Activated B cell treated with CpG ODN at 0.5 μM for 24 hours (primary cell): ENCODE results near the gene GLB1L3. TPM values are rescaled to one million over a fixed set of nuclear protein-coding genes. Genes with fewer than 3 reads are reported as not detected.

Experiments
- ATAC-seq: fragments of 200-7000 bp; cut with Tn5 transposase; one replicate; pipeline ENCODE4 v1.10.0; 2021; ENCODE audit warnings: low read depth, mild to moderate bottlenecking, moderate library complexity
- CTCF ChIA-PET: fragments of 350-600 bp; sonication (Branson Sonifier 250); formaldehyde crosslinking; loops from one replicate; lab custom pipeline; 2021; ENCODE audit warnings: antibody characterized with exemption; lab: Charles Lee
- POLR2A ChIA-PET: fragments of 350-600 bp; sonication (Branson Sonifier 250); formaldehyde crosslinking; loops from one replicate; lab custom pipeline; 2021; ENCODE audit warnings: antibody characterized with exemption; lab: Charles Lee
- DNase-seq: peaks from one replicate; pipeline ENCODE4 v3.0.0; 2022
- H3K27ac Mint-ChIP-seq: one replicate; pipeline ENCODE4 v1.8.0; 2020; ENCODE audit warnings: mixed read lengths
- H3K27me3 Mint-ChIP-seq: one replicate; pipeline ENCODE4 v1.8.0; 2021; ENCODE audit warnings: mixed read lengths
- H3K36me3 Mint-ChIP-seq: one replicate; pipeline ENCODE4 v1.8.0; 2021; ENCODE audit warnings: low read depth, mixed read lengths
- H3K4me1 Mint-ChIP-seq: one replicate; pipeline ENCODE4 v1.8.0; 2021; ENCODE audit warnings: mixed read lengths
- H3K4me3 Mint-ChIP-seq: one replicate; pipeline ENCODE4 v1.8.0; 2020; ENCODE audit warnings: mild to moderate bottlenecking, mixed read lengths
- H3K9me3 Mint-ChIP-seq: one replicate; pipeline ENCODE4 v1.8.0; 2020; ENCODE audit warnings: mixed read lengths
- intact Hi-C: fragments of 100-400 bp; cut with micrococcal nuclease; formaldehyde crosslinking; loops from one replicate; pipeline ENCODE4 v1.15.1; 2024
- total RNA-seq: library from RNA; stranded (reverse); gene quantifications from 2 replicates; pipeline ENCODE4 v1.2.3, GENCODE V29; 2022
- TF ChIP-seq, protein P1 (sequence below): fragments of 200-600 bp; IDR thresholded peaks from one replicate; pipeline ENCODE4 v1.8.0; 2022; ENCODE audit warnings: antibody characterized with exemption, mild to moderate bottlenecking

The GLB1L3 gene
- total RNA-seq, 1 donor from 2014 or later, result not detected

DNA sequence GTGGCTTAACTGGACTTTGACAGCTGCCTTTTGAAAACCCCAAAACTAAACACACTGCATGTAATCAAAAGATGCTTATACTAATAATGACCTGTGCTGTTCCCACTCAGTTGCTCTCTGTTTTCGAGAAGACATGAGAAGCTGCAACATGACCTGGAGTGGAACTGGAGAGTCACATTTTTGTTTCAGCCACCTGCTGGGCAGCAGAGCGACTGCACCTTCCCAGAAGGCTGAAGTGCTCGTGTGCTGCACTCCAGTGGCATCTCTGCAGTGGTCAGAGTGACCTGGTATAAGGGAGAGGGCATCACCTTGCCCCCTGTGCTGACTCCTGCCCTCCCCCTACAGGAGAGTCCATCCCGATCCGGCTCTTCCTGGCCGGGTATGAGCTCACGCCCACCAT lies 31.6 kb upstream of the GLB1L3 start:
- H3K27ac Mint-ChIP-seq, result no peak overlapping the region
- H3K36me3 Mint-ChIP-seq, result peaks cover 39% of the 10 kb centered on the region
- H3K9me3 Mint-ChIP-seq, result no peaks in the 10 kb centered on the region
- no peaks in the 10 kb centered on the region for H3K4me1 Mint-ChIP-seq
- CTCF ChIA-PET, result interaction anchor here (1.3 to 5.5 kb wide), 6 partner anchors 14 to 194 kb away, joined by 4 to 45 read pairs (median 6); partner anchors contain the start of genes NCAPD3 and VPS26B
- DNase-seq (no peak), ATAC-seq (peak; percentile 84)
- intact Hi-C loops, result loop anchor here (1.0 kb wide), 3 partner anchors 16 to 194 kb away; no protein-coding TSS in a partner anchor
- no peak overlapping the region for H3K4me3 Mint-ChIP-seq
- POLR2A ChIA-PET, result interaction anchor here (1.0 to 1.7 kb wide), 2 partner anchors 16 to 37 kb away, joined by 3 to 7 read pairs; no protein-coding TSS in a partner anchor
- TF ChIP-seq, protein P1, sequence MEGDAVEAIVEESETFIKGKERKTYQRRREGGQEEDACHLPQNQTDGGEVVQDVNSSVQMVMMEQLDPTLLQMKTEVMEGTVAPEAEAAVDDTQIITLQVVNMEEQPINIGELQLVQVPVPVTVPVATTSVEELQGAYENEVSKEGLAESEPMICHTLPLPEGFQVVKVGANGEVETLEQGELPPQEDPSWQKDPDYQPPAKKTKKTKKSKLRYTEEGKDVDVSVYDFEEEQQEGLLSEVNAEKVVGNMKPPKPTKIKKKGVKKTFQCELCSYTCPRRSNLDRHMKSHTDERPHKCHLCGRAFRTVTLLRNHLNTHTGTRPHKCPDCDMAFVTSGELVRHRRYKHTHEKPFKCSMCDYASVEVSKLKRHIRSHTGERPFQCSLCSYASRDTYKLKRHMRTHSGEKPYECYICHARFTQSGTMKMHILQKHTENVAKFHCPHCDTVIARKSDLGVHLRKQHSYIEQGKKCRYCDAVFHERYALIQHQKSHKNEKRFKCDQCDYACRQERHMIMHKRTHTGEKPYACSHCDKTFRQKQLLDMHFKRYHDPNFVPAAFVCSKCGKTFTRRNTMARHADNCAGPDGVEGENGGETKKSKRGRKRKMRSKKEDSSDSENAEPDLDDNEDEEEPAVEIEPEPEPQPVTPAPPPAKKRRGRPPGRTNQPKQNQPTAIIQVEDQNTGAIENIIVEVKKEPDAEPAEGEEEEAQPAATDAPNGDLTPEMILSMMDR, result no peak
- H3K27me3 Mint-ChIP-seq, result no peaks in the 10 kb centered on the region

DNA sequence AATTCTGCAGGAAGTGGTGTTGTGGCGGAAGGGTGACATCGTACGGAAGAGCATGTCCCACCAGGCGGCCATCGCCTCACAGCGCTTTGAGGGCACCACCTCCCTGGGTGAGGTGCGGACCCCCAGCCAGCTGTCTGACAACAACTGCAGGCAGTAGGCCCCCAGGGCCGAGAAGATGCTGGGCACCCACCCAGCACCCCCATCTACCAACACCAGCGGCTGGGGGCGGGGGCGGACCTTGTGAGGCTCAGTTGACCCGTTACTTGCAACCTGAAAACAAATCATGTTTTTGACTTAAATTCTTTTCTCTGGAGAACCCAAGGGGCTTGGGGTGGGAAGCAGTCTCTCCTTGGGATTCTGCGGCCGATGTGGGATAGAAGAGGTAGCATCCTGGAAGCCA lies 30.7 kb upstream of the GLB1L3 start:
- intact Hi-C loops, result no loop called here
- Mint-ChIP-seq H3K4me3 (no peak overlapping the region), H3K9me3 (no peaks in the 10 kb centered on the region), H3K27me3 (no peaks in the 10 kb centered on the region), H3K27ac (no peak overlapping the region), H3K36me3 (peaks cover 40% of the 10 kb centered on the region), H3K4me1 (no peaks in the 10 kb centered on the region)
- ChIA-PET POLR2A (no interaction called here), CTCF (interaction anchor here (1.4 to 5.5 kb wide), 3 partner anchors 15 to 37 kb away, joined by 6 to 45 read pairs (median 15); partner anchors contain the start of genes NCAPD3 and VPS26B)
- DNase-seq (no peak), ATAC-seq (no peak)
- TF ChIP-seq, protein P1, result no peak

DNA sequence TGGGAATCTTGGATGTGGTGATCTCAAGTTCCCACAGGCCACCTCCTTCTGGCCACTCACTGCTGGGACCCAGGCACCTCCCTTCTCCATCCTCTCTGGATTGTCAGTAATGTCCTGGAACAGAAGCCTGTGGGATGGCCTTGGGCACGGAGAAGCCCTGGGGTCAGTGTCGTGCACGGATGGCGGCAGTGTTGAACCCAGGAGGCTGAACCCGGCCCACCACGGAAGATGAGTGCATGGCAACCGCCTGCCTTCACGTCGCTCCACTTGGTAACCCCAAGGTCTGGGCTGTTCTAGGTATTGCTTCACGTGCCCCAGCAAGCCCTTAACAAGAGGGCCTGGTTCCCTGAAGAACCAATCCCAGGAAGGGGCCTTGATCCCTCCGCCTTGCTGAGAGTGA lies 30.1 kb upstream of the GLB1L3 start:
- ATAC-seq (no peak), DNase-seq (no peak)
- intact Hi-C loops, result no loop called here
- ChIA-PET CTCF (interaction anchor here (5.5 kb wide), 1 partner anchor 38 kb away, joined by 45 read pairs; no protein-coding TSS in a partner anchor), POLR2A (no interaction called here)
- H3K4me1 Mint-ChIP-seq, result no peaks in the 10 kb centered on the region
- no peaks in the 10 kb centered on the region for H3K9me3 Mint-ChIP-seq
- H3K27me3 Mint-ChIP-seq, result no peaks in the 10 kb centered on the region
- H3K4me3 Mint-ChIP-seq, result no peak overlapping the region
- TF ChIP-seq, protein P1, result no peak
- no peak overlapping the region for H3K27ac Mint-ChIP-seq
- H3K36me3 Mint-ChIP-seq, result peaks cover 44% of the 10 kb centered on the region

DNA sequence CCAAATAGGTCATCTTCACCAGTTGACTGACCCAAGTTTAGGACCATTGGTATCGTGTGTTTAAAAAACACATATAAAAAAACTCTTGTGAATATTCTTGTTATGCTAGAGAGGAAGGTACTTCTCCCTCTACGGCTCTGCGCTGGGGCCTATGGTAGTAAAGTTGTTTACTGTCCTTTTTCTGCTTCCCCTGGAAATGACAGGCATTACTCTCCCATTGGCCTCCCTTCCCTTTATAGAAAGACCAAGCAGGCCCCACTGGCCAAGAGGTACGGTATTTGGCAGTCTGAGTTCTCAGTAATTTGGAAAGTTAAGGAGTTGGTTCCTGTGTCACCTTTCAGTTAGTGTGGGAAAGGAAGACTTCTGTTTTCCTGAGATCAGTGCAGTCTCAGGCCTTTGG lies 29.5 kb upstream of the GLB1L3 start:
- Mint-ChIP-seq H3K27ac (no peak overlapping the region), H3K9me3 (no peaks in the 10 kb centered on the region), H3K36me3 (peaks cover 48% of the 10 kb centered on the region), H3K27me3 (no peaks in the 10 kb centered on the region), H3K4me3 (no peak overlapping the region), H3K4me1 (peaks cover under 1% of the 10 kb centered on the region)
- ATAC-seq (no peak), DNase-seq (no peak)
- ChIA-PET CTCF (no interaction called here), POLR2A (no interaction called here)
- TF ChIP-seq, protein P1, result no peak
- intact Hi-C loops, result no loop called here

DNA sequence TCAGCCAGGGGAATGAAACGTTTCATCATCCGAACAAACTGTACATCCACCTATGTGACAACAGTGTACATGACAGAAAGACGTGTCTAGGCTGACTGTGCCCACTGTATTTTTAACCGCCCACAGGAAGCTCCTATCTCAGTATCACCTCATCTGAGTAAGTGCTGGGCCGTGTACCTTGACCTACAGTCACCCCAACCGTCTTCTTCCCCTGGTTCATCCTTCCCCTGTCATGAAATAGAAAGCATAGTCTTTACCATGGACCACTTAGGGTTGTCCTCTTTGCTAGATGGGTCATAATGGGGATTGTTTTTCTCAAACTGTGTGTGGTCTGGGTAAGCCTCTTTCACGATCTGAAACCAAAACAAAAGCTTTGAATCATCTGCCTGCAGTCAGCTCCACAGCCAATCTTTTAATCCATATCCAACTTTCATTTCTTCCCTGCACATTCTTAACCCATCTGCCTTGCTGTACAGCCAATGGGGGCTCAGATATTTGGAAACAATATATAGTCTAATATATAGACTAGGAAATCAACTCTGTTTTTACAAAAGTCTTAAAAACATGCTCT lies 27.2 kb upstream of the GLB1L3 start:
- H3K27me3 Mint-ChIP-seq, result no peaks in the 10 kb centered on the region
- no peak overlapping the region for H3K27ac Mint-ChIP-seq
- no peak overlapping the region for H3K4me3 Mint-ChIP-seq
- DNase-seq (no peak), ATAC-seq (no peak)
- peaks cover 49% of the 10 kb centered on the region for H3K36me3 Mint-ChIP-seq
- intact Hi-C loops, result no loop called here
- peaks cover 15% of the 10 kb centered on the region for H3K4me1 Mint-ChIP-seq
- ChIA-PET POLR2A (interaction anchor here (1.0 kb wide), 1 partner anchor 24 kb away, joined by 4 read pairs; the partner anchor contains the start of gene VPS26B), CTCF (interaction anchor here (1.3 kb wide), 1 partner anchor 39 kb away, joined by 3 read pairs; no protein-coding TSS in a partner anchor)
- TF ChIP-seq, protein P1, result no peak
- H3K9me3 Mint-ChIP-seq, result no peaks in the 10 kb centered on the region
